HG03045 (cell line): ENCODE data around the gene TLN1.
A peak's percentile ranks its signal among the peaks of the same experiment; 100 is the strongest.

ENCODE experiments used
- ATAC-seq: cut with Tn5 transposase; IDR thresholded peaks from one replicate; pipeline ENCODE4 v1.9.1; 2021; ENCODE audit warnings: mild to moderate bottlenecking, moderate library complexity; ENCODE audit not compliant: unreplicated experiment

Gene TLN1

DNA sequence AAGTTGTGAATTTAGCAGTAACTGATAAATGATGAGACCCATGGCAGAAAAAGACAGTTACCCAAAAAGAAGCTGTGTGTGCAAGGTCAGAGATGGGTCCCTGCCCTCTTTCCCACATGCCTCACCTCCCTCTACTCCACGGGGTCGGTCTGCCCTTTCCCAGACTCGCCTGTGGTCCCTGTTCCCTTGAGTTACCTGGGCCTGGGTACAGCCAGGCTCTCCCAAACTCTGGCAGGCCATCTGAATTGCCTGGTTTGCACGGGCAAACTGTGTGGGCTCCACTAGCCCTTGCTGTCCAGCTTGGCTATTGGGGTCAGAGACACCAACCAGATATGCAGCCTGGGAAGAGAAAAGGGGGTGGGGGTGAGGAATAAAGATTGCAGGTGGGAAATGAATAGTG is 23.8 kb downstream of the TLN1 start:
- no peak for ATAC-seq

DNA sequence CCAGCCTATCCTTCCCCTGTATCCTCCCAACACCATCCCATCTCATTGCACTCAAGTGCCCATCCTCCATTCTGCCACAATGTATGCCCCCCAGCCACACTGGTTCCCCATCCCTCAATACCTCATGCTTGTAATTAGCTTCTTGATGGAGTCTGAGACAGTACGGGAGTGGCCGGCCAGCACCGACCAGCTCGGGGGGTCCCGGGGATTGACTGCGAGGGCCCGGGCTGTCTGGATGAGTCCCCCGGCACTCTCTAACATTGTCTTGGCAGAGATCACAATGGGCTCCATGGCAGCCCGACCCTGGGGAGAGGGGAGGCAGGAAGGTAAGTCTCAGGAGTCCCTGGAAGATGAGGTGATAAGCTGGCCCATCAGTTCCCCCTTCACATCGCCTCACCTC is 25.0 kb downstream of the TLN1 start:
- ATAC-seq: no peak

DNA sequence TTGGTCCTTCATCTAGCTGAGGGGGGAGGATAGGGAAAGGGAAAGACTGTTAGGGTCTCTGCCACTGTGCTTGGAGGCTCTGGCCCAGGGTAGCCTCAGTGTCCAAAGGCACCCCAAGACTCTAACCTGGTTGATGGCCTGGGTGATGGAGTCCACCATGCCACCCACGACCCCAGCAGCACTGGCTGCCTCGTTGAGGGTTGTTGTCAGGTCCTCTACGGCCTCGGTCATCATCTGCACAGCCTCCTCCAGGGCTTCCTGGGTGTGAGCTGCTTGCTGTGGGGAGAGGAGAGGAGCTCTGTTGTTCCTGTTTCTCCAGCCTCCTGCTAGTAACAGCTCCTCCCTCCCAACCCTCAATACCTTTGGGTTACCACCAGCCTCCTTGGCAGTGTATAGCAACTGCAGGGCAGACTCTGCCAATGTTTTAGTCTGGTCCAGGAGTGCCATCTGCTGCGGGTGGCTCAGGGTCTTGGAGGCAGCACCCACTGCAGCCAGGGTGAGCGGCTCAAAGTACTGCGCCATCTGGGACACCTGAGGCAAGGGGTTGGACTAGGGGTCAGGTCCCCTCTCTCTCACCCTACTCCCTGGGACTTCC is 26.1 kb downstream of the TLN1 start:
- ATAC-seq: no peak

DNA sequence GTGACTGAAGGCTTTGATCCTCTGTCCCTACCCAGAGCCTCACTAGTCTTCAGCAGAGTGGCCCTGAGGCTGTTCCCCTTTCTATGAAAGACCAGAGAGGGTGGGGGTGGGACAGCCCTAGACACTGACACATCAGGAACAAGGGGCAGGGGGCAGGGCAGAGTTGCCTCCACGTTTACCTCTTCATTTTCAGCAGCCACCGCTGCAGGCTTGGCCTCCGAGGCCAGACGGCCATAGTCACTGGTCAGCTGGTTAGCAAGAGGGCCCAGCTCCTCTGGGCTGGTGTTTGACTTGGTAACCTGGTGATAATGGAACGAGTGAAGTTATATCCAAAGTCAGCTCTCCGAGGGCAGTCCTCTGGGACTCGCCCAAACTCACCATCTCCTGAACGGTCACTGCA is 26.6 kb downstream of the TLN1 start:
- no peak for ATAC-seq

DNA sequence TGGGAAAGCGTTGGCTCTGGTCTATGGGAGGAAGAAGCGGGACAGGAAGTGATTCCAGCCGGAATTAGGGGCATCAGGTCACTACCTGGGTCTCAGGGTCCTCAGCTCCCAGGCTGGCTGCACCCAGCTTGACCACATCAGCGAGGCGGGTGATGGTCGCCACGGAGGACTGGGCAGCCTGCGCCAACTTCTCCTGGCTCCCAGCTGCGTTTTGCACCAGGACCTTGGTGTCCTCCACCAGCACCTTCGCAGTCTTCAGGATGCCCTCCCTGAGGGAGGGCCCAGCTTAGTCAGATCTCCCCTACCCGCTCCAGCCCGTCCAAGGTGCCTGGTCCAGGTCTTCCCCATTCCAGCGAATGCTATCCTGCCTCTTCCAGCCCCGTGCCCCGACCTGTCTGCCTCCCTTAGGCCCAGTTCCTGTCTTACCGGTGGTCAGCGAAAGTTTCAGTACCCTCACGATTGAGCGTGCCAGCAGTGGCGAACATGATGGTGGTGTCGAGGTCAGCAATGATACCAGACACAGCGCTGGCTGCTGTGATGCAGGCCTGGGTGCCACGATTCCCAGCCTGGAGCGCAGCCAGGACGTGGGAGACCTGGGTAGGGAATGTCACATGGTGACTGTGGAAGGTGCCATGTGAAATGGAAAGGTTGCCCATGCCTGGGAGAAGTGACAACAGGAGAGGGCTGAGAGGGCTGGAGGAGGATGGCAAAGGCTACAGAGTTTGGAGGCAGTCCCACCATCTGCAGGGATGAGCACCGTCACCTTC is 27.9 kb downstream of the TLN1 start:
- ATAC-seq: no peak

DNA sequence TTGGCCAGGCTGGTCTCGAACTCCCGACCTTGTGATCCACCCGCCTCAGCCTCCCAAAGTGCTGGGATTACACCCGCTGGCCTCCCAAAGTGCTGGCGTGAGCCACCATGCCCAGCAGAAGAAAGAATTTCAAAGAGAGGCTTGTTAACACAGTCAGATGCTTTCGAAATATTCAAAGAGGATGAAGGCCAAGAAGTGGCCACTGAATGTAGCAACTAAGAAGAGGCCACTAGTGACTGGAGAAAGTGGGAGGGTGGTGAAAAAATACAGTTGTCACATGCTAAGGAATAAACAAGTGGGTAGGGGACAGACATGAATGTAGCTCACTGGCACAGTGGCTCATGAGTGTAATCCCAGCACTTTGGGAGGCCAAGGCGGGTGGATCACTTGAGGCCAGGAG is 29.3 kb downstream of the TLN1 start:
- ATAC-seq: no peak

DNA sequence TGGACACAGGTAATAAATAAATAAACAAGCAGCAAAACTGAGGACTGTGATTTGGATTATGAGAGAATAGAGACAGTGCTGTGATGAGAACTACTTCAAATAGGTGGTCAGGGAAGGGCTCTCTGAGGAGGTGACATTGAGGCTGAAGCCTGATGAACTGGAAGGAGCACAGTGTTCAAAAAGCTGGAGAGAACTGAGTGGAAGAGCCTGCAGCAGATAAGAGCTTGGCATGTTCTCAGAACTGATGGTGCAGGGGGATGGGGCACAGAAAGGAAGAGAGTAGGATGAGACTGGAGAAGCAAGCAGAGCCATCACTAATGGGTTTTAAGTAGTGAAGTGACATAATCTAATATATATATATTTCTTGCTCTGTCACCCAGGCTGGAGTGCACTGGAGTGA is 31.1 kb downstream of the TLN1 start:
- ATAC-seq: no peak

DNA sequence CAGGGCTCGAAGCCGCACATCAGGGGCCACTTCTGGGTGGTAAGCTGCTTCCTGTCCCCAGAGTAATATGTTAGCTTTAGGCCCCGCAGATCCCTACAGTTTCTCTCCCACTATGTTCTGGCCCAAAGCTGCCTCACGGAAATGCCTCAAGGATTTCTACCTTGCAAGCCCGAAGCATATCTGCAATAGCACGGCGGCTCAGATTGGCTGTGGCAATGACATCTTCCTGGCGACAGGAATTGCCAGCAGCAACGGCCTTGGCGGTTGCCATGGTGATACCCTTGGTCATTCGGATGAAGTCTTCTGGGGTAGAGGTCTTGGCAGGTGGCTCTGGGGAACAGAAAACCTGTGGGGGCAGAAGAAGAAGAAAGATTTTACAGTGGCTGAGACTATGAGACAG is 32.0 kb downstream of the TLN1 start:
- ATAC-seq: no peak

DNA sequence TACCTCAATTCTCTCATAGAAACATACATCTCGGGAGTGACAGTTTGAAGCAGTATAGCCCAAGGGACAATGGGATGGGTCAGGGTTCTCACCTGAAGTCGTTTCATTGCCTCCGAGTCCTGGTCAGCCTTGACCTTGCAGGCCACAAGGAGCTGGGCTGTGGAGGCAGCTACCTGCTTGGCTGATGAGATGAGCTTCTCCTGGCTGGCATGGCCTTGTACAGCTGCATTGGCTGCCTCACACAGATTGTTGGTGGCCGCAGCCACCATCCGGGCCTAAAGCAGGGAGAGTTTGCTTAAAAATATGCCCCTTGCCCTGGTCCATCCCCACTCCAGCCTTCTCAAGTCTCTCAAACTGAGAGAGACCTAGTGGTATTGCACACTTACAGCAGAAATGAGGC is 33.8 kb downstream of the TLN1 start:
- ATAC-seq: no peak

DNA sequence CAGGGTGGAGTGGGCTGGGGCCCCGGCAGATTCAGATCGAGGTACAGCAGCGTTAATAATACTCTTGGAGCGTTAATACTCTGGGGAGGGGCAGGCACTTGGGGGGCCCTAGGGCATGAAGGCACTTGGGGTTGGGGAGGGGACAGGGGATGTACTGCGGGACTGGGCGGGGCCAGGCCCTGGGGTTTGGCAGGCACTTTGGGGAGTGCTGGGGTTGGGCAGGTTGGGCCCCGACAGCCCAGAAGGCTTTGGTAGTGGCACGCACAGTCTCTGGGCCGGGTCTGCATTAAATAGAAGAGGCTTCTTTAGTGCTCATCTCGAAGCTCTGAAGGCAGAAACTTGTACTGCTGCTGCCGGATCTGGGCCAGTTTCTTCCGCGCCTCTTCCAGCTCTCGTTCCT is 34.5 kb downstream of the TLN1 start:
- ATAC-seq: no peak

DNA sequence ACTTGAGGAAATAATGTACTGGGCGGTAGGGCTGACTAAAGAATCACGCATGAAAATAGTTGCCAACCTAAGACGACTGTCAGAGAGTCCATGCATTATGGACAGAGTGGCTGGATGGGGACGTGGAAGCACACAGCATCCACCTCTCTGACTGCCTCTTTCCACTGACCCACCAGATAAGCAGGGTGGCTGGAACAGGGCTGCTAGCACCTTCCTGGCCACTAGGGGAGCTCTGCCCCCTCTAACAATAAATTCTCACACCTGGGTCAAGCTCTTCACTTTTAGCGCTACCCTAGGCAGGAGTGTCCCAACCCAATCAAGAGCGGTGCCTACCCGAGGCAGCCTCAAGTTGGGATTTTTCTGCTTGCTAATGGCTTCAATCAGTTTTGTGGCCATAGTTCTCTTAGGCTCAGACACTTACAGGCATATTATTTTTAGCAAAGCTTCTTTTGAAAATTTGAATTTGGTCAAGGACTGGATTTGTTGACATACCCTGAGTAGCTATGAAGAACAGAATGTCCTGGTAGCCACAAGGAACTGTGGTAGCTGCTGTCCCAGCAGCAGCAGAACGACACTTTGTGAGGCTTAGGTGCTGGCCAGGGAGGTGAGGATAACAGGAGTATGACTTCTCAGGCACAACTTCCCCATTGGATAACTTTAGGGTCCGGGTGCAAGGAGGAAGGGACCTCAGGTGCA is 35.3 kb downstream of the TLN1 start:
- ATAC-seq: peak; percentile 82

DNA sequence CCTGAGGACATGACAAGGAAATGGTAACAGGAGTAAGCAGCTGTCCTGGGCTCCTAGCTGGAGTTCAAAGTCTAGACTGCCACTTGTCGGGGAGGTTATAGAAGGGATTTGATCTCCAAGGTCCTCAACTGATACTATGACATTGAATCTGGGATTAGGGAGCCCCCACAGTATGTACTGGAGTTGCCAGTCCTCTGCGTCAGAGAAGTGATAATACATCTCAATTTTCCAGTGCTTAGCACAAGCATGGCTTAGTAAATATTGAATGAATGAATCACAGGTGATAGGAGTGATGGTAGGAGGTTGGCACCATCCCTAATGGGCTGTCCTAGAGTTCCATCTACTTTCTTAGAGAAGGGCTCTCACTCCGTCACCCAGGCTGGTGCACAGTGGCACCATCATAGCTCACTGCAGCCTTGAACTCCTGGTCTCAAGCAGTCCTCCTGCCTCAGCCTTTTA is 36.0 kb downstream of the TLN1 start:
- no peak for ATAC-seq

DNA sequence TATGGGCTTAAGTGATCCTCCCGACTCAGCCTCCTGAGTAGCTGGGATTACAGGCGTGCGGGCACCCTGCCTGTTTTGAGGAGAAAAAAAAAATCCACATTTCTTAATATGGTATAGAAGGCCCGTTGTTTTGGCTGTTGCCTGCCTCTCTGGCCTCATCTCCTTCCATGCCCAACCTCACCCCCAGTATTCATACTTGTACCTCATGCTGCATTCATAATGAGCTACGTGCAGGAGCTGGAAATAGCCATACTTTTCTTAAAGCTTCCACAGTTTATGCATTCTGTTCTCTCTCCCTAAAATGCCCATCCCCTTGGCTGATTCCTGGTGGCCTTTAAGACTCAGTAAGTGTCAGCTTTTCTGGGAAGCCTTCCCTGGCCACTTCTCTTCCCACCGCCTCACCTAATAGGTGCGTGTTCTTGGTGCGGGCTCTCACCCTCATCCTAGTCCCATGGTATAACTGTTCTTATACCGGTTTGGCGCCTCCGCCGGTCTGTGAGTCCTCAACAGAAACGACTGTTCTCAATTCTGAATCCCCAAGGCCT is 40.2 kb downstream of the TLN1 start:
- ATAC-seq: no peak

DNA sequence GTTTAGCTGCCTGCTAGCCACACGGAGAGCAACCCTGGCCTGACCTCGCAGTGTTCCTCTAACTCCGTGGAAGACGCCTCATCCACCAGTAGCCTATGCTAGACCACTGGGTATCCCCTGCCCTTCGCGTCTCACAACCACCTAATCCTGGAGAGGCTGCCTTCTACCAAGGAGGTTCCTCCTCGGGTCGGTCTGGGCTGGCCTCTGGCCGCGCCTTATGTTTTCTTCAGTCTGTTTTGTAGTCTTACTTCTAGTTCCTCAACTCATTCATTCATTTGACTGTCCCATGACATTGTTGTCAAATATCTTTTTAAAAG is 40.7 kb downstream of the TLN1 start:
- ATAC-seq: no peak

DNA sequence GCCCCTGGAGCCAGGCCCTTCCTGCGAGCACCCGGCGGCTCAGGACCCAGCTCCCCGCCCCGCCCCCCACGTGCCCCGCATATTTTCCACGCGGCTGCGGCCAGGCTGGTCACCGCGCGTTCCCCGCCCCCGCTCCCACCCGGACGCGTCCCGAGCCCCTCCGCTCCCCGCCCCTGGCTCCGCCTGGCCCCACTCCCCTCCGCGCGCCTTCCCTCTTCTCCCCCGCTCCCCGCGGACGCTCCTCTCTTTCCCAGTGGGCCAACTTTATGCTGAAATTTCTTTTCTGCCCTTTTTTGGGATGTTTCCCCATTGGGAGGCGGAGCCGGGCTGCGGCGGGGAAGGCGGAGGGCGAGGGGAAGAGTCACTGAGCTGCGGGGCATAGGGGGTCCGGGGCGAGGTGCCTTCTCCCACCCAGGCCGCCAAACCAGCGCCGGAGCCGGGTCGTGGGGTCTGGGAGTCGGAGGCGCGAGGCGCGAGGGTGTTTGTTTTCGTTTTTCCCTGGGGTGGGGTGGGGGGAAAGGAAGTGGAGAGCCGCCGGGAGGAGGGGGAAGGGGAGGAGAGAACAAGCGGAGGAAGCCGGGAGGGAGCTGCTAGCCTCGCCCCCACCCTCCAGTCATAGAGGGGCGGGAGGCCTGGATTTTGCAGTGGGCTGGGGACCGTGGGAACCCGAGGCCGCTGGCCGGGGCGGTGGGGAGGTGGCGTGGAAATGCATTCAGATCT is 41.2 kb downstream of the TLN1 start:
- ATAC-seq: no peak

DNA sequence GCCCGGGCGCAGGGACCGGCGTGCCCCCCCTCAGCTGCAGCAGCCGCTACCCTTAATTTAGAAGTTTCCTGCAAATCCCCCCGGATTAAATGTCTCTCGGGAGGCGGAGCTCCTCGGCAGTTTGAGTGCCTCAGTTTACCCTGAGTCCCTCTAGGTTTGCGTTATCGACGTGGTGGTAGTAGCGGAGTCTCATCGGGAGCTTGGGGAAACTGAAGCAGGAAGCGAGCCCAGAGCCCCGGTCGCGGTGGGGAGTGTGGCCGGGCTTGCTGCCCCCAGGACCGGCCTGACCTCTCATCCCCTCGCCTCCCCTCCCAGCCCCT is 41.7 kb downstream of the TLN1 start:
- ATAC-seq: no peak

DNA sequence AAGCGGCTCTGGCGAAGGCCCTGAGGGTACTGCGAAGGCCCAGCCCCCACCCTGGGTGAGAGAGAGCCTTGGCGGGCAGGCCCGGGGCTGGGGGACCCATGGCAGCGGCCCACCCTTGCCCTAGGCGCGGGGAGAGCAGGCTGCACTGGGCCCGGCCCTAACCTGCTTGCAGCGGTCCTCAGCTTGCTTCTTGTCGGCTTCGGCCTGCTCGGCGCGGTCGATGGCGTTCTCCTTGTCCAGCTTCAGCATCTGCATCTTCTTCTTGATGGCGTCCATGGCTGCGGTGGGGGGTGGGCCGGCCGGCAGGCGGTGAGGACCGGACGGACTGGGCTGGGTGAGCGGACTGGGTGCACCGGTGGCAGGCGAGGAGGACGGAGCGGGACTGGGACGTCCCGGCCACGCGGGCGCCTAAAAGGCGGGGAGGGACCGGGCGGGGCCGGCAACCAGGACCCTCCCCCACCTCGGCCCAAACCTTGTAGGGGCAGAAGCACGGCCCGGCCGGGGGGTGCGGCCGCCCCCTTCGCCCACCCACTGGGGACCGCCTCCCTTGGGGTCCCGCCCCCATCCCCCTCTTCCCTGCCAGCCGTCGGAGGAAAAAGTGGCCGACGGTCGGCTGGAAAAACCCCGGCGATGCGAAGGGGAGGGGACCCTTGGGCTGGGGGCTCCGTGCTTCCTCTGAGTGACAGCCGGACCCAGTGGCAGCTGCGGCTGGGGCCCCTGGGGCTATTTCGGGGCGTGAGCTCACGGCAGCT is 42.3 kb downstream of the TLN1 start, which contains the start of gene TPM2:
Gene TPM2 (minus strand): TSS at position 384 of the 752 bp plus-strand sequence. CDS start 108 bp downstream, at position 276.
- no peak for ATAC-seq

DNA sequence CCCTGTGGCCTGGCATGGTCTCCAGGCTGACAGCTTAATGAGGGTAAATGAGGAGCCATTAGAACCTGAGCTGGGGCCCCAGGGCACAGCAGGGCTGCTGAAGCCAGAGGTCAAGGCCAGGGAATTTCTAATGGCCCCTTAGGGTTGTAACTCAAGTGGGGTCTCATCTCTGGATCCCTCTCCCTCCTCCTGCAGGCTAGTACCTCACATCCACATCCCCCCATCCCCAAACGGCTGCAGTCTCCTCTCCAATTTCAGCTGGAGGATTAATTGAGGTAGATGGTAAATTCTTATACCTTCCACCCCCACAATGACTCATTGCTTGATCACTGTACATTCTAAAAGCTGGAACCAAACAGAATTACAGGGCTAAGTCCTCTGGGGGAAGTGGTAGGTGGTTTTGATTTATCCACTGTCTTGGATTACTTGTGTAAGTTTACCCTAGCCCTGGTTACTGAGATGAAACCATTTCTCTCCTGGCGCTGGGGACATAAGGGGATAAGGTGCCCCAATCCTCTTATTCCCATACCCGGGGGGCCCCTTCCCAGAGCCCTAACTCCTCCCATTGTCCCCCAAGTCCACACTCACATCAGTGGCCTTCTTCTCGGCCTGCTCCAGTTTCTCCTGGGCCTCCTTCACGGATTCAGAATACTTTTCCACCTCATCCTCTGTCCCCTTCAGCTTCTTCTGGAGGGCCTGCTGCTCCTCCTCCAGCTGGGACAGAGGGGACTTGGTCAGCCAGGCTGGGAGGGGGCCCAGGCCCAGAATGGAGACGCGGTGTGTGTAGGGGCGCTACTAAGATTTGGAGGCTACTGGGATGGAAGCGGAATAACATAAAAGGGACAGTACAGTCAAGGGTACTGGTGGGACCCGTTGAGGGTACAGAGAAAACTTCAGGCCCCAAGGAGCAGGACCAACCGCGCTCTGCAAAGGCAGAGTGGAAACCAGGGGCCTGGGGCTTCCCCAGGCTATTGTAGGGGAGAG is 43.1 kb downstream of the TLN1 start:
- ATAC-seq: no peak

DNA sequence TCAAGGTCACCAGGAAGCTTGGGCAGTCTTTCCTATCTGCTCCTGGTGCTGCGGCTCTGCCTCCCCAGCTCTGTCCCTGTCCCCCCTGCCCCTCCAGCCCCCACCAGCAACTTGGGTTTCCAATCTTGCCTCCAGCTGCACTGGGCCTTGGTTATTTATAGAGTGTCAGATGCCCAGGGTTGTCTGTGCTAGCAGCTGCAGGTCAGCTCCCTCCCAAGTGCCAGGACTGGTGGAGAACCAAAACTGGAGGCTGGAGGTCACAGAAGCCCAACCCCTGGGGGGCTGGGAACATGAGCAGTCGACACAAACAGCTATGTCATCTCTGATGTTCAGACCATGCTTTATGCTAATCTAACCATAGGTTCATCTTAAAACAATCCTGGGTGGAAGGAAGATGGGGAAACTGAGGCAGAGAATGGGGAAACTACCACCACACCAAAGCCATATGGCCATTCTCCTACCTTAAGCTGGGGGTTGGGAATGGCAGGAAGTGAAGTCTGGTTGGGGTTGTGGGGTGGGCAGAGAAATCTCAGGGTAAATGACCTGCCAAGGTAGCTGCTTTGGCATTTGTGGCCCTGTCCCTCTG is 43.9 kb downstream of the TLN1 start:
- no peak for ATAC-seq
